H1 (cell line): ENCODE measurements around the gene BMF. TPM values are rescaled to one million over a fixed set of nuclear protein-coding genes. Genes with fewer than 3 reads are reported as not detected.

ENCODE experiments used
- CBX8 ChIP-seq: fragments of 300-800, 300-1000 bp; sonication (generic); IDR thresholded peaks from 2 replicates; pipeline ENCODE4 v1.7.1; 2016; ENCODE audit warnings: low read depth, low read length, borderline replicate concordance
- NANOG ChIP-seq: IDR thresholded peaks from 2 replicates; pipeline ENCODE4 v1.6.1; 2011; ENCODE audit warnings: low read length, low read depth, mild to moderate bottlenecking, inconsistent platforms; ENCODE audit not compliant: insufficient read depth, poor library complexity, severe bottlenecking
- POLR2AphosphoS5 ChIP-seq: IDR thresholded peaks from 2 replicates; pipeline ENCODE4 v1.6.1; 2011; ENCODE audit warnings: low read depth, low read length
- RAD21 ChIP-seq, 2 experiments: IDR thresholded peaks in 1 of 2; conservative IDR thresholded peaks in 1 of 2; 2 replicates each; pipeline ENCODE4 v1.6.1; 2011; ENCODE audit warnings: low read depth in 2 of 2, low read length in 2 of 2, improper control_type of control experiment in 1 of 2, inconsistent platforms in 1 of 2, mild to moderate bottlenecking in 1 of 2, moderate library complexity in 1 of 2
- RNF2 ChIP-seq: fragments of 200-900, 300-1000 bp; sonication (generic); IDR thresholded peaks from 2 replicates; pipeline ENCODE4 v1.7.1; 2016; ENCODE audit warnings: borderline replicate concordance, low read depth, mild to moderate bottlenecking, antibody characterized with exemption, low read length; ENCODE audit not compliant: poor library complexity, severe bottlenecking; ENCODE audit errors: missing control alignments
- SIN3A ChIP-seq, 2 experiments: IDR thresholded peaks in 1 of 2; conservative IDR thresholded peaks in 1 of 2; 2 replicates each; pipeline ENCODE4 v1.6.1; 2011 to 2012; ENCODE audit warnings: low read length in 2 of 2, improper control_type of control experiment in 1 of 2, low read depth in 1 of 2, mild to moderate bottlenecking in 1 of 2
- SIRT6 ChIP-seq: IDR thresholded peaks from one replicate; pipeline ENCODE4 v1.7.1; 2012; ENCODE audit warnings: low read length, inconsistent platforms
- SIX5 ChIP-seq: IDR thresholded peaks from 2 replicates; pipeline ENCODE4 v1.6.1; 2011; ENCODE audit warnings: mild to moderate bottlenecking, low read depth, low read length
- TCF12 ChIP-seq: IDR thresholded peaks from 2 replicates; pipeline ENCODE4 v1.6.1; 2011; ENCODE audit warnings: low read depth, mild to moderate bottlenecking, low read length
- polyA plus RNA-seq, 7 experiments: library from polyadenylated mRNA; depleted of rRNA in 3 of 7; stranded (reverse) in 5 of 7; unstranded in 2 of 7; fragments of >200 nt in 5 of 7; fragments of 200-250 nt in 2 of 7; gene quantifications; 1 replicate in 5 of 7; 2 replicates in 1 of 7; 4 replicates in 1 of 7; pipeline versions ENCODE4 v1.2.1 to v1.2.3, GENCODE V29; 2011 to 2013; ENCODE audit warnings: missing spikeins in 2 of 7, mixed read lengths in 2 of 7
- total RNA-seq: library from RNA; stranded (reverse); fragmentation: NEBNext Ultra II Directional; extraction: Animal tissue kit (Norgen Biotek cat#: 25700); gene quantifications from 2 replicates; pipeline ENCODE4 v1.2.1, GENCODE V29; 2021
- TF ChIP-seq, protein P1 (sequence below): fragments of 300-600 bp; sonication (generic); IDR thresholded peaks from 2 replicates; pipeline ENCODE4 v1.7.1; 2012; ENCODE audit warnings: low read length, moderate library complexity, mild to moderate bottlenecking, inconsistent platforms; ENCODE audit not compliant: insufficient replicate concordance

BMF gene
- total and polyA plus RNA-seq, 2 of the 8 experiments (the other 6 are each of a cell fraction or from before 2014, with no cell fraction given) = 21.2 to 24.2 TPM

- TF ChIP-seq, protein P1, sequence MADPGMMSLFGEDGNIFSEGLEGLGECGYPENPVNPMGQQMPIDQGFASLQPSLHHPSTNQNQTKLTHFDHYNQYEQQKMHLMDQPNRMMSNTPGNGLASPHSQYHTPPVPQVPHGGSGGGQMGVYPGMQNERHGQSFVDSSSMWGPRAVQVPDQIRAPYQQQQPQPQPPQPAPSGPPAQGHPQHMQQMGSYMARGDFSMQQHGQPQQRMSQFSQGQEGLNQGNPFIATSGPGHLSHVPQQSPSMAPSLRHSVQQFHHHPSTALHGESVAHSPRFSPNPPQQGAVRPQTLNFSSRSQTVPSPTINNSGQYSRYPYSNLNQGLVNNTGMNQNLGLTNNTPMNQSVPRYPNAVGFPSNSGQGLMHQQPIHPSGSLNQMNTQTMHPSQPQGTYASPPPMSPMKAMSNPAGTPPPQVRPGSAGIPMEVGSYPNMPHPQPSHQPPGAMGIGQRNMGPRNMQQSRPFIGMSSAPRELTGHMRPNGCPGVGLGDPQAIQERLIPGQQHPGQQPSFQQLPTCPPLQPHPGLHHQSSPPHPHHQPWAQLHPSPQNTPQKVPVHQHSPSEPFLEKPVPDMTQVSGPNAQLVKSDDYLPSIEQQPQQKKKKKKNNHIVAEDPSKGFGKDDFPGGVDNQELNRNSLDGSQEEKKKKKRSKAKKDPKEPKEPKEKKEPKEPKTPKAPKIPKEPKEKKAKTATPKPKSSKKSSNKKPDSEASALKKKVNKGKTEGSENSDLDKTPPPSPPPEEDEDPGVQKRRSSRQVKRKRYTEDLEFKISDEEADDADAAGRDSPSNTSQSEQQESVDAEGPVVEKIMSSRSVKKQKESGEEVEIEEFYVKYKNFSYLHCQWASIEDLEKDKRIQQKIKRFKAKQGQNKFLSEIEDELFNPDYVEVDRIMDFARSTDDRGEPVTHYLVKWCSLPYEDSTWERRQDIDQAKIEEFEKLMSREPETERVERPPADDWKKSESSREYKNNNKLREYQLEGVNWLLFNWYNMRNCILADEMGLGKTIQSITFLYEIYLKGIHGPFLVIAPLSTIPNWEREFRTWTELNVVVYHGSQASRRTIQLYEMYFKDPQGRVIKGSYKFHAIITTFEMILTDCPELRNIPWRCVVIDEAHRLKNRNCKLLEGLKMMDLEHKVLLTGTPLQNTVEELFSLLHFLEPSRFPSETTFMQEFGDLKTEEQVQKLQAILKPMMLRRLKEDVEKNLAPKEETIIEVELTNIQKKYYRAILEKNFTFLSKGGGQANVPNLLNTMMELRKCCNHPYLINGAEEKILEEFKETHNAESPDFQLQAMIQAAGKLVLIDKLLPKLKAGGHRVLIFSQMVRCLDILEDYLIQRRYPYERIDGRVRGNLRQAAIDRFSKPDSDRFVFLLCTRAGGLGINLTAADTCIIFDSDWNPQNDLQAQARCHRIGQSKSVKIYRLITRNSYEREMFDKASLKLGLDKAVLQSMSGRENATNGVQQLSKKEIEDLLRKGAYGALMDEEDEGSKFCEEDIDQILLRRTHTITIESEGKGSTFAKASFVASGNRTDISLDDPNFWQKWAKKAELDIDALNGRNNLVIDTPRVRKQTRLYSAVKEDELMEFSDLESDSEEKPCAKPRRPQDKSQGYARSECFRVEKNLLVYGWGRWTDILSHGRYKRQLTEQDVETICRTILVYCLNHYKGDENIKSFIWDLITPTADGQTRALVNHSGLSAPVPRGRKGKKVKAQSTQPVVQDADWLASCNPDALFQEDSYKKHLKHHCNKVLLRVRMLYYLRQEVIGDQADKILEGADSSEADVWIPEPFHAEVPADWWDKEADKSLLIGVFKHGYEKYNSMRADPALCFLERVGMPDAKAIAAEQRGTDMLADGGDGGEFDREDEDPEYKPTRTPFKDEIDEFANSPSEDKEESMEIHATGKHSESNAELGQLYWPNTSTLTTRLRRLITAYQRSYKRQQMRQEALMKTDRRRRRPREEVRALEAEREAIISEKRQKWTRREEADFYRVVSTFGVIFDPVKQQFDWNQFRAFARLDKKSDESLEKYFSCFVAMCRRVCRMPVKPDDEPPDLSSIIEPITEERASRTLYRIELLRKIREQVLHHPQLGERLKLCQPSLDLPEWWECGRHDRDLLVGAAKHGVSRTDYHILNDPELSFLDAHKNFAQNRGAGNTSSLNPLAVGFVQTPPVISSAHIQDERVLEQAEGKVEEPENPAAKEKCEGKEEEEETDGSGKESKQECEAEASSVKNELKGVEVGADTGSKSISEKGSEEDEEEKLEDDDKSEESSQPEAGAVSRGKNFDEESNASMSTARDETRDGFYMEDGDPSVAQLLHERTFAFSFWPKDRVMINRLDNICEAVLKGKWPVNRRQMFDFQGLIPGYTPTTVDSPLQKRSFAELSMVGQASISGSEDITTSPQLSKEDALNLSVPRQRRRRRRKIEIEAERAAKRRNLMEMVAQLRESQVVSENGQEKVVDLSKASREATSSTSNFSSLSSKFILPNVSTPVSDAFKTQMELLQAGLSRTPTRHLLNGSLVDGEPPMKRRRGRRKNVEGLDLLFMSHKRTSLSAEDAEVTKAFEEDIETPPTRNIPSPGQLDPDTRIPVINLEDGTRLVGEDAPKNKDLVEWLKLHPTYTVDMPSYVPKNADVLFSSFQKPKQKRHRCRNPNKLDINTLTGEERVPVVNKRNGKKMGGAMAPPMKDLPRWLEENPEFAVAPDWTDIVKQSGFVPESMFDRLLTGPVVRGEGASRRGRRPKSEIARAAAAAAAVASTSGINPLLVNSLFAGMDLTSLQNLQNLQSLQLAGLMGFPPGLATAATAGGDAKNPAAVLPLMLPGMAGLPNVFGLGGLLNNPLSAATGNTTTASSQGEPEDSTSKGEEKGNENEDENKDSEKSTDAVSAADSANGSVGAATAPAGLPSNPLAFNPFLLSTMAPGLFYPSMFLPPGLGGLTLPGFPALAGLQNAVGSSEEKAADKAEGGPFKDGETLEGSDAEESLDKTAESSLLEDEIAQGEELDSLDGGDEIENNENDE = no peak
- no peak for TF ChIP-seq RAD21 (IDR thresholded peaks at IDR 0.05 in 1 of 2, conservative IDR thresholded peaks at IDR 0.05 in 1 of 2; ENCODE audit: low read depth in 2 of 2, low read length in 2 of 2)
- TF ChIP-seq CBX8 = no peak
- TF ChIP-seq SIN3A (conservative IDR thresholded peaks at IDR 0.05 in 1 of 2, IDR thresholded peaks at IDR 0.05 in 1 of 2; ENCODE audit: low read depth in 1 of 2, low read length in 2 of 2) = no peak
- TF ChIP-seq SIX5 = no peak
- TF ChIP-seq POLR2AphosphoS5 = no peak
- TF ChIP-seq NANOG = no peak
- no peak for TF ChIP-seq RNF2
- TF ChIP-seq TCF12 = no peak
- TF ChIP-seq SIRT6 = no peak
Observed at GRCh38 chr15:40157778-40158447, 49.2 kb upstream of the BMF start (continued).
